HG02642 (cell line): Measurements from ENCODE around the gene GMPR.

Experiments
- ATAC-seq: cut with Tn5 transposase; IDR thresholded peaks from one replicate; pipeline ENCODE4 v1.9.1; 2021; ENCODE audit warnings: mild to moderate bottlenecking; ENCODE audit not compliant: unreplicated experiment, poor library complexity

The GMPR gene

GRCh38 chr6:16292942-16293341 lies 54.6 kb downstream of the GMPR start:
- no peak for ATAC-seq

DNA sequence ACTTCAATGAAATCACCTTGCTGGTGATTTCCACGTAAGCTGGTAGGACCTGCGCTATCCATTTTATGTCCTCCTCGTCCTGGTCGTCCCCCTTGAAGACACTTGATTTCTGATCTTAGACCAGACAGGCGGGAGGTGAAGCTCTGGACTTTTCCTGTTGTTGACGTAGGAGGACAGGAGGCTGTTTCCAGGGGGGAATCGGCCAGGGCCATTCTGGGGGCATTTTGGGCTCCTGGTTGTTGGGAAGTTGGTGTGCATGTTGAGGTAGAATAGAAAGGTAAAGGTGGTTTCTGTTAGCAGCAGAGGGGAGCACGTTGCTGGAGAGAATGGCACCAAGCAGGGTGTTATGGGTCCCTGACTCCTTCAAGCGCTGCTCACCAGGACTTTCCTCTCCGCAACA lies 56.0 kb downstream of the GMPR start:
- ATAC-seq: no peak

DNA sequence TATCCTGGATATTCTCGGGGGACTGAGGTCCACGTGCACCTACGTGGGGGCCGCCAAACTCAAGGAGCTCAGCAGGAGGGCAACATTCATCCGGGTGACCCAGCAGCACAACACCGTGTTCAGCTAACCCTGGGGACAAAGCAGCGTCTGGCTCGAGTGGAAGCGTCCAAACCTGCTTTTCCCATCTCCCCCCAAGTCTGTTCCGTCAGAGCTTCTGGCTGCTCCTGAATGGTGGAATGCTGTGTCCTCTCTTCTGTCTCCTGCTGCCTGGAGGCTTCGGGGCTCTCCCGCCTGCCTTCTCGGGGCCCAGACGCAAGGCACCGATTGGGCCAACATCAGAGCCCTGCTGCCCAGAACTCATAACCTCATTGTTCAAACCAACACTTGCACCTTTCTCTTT lies 56.7 kb downstream of the GMPR start:
- no peak for ATAC-seq

GRCh38 chr6:16295471-16295870 lies 57.1 kb downstream of the GMPR start:
- no peak for ATAC-seq

DNA sequence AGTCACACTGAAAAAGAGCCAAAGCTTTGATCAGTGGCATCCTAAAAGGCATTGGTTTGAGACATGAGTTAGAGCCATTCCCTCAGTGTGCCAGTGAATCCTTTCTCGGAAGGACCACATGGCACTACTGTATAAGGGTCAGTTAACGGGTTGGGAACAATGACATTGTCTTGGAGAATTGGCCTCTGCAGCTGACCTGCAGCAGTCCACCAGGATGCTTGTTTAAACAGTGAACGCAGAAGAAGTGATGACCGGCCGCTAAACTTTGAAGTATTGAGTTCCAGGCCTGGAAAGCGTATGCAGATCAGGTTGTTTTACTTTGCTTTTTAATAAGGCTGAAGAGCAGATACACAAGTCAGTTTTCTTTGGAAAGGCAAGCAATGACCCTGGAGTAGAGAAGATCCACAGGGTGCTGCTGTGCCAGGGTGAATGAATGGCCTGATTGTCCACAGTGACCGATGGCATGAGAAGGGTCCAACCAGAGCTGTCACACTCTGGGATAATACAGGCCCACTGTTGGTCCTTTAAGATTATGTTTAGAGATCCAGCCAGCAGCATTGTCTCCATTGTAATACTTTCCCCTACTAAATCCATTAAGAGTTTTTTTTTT lies 57.8 kb downstream of the GMPR start:
- no peak for ATAC-seq

DNA sequence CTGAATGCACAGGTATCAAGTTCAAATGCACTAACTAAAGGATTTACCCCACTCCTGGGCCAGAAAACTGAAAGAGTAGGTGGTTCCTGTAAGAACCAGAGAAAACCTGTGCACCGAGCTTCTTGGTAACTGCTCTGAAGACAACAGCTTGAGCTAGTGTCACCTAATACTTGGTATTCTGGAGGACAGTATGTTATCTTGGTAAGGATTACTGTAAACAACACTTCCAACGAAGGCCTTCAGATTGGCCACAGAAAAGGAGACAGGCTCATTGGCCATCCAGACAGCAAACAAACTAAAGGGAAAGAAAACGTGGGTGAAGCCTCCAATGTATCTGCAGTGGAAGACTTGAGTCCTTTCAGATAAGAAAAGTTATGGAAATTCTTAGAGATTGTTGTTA lies 61.5 kb downstream of the GMPR start:
- ATAC-seq: no peak

- peak; percentile 52 for ATAC-seq
Observed at GRCh38 chr6:16301511-16301910, 63.1 kb downstream of the GMPR start.

DNA sequence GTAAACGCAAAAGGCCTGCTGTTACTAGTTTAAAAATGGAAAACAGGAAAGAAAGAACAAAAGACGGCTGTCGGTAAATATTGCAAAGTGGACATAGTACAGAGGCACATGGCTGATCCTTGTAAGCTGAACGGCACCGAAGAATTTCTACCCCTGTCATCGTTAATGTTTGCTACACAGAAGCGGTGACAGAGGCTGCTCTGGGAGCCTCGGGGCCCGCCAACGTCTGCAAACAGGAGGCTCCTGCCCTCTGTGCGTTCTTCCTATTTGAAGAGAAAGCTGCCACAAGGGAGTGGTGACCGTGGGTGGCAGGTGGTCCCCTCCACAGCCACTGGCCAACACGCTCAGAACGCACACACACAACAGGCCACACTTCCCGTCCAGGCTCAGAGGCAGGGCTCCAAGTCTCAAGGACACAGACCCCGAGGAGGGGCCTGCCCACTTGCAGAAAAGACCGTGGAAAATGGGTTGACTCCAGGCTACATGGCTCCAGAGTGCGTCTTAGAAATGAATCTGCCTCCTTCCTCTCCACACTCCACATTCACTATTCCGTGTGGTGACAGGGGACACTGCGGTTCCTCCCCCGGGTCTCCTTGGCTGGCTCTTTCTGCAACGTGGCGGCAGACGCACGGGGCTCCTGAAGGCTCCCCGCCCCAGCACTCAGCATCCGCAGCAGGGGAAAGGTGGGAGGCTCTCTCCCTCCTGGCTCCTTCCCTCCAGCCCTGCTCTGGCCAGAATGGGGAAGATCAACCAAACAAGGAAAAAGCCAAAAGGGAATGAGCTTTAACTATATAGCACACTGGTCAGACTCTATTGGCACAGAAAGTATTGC lies 64.5 kb downstream of the GMPR start:
- no peak for ATAC-seq

- peak; percentile 83 for ATAC-seq
Observed at GRCh38 chr6:16305246-16305725, 66.9 kb downstream of the GMPR start.

- peak; percentile 40 for ATAC-seq
Observed at GRCh38 chr6:16305788-16306187, 67.4 kb downstream of the GMPR start.

GRCh38 chr6:16306334-16306733 lies 67.9 kb downstream of the GMPR start:
- ATAC-seq: no peak

- no peak for ATAC-seq
Observed at GRCh38 chr6:16311763-16312162, 73.4 kb downstream of the GMPR start.

DNA sequence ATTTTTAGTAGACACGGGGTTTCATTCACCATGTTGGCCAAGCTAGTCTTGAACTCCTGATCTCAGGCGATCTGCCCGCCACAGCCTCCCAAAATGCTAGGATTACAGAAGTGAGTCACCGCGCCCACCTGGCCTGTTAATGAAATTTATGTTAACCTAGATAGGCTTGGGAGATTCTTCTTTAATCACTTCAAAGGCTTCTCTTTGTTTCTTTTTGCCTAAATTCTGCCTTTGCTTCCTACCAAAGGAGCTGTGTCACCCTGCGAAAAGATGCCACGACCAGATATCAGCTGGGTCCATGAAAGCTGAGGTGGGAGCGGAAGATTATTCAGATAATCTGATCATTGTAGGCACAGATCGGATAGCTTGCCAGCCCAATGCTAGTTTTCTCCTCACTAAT lies 75.3 kb downstream of the GMPR start:
- no peak for ATAC-seq

DNA sequence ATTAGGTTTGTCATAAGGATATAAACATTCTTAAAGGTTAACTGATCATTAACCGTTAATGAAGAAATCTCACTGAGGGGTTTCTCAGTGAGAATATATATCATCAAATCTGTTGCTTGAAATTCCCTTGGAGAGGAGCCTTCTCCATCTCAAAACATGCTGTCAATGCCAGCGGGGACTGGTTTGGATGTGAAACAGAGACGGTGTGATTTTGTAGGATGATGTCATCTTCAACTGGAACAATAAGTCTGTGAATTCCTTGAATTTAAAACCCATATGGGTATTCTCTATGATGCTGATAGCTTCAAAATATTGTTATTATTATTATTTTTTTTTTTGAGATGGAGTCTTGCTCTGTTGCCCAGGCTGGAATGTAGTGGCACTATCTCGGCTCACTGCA lies 75.9 kb downstream of the GMPR start:
- no peak for ATAC-seq

GRCh38 chr6:16316741-16317251 lies 78.4 kb downstream of the GMPR start:
- ATAC-seq: no peak

GRCh38 chr6:16318538-16318937 lies 80.2 kb downstream of the GMPR start:
- ATAC-seq: no peak

DNA sequence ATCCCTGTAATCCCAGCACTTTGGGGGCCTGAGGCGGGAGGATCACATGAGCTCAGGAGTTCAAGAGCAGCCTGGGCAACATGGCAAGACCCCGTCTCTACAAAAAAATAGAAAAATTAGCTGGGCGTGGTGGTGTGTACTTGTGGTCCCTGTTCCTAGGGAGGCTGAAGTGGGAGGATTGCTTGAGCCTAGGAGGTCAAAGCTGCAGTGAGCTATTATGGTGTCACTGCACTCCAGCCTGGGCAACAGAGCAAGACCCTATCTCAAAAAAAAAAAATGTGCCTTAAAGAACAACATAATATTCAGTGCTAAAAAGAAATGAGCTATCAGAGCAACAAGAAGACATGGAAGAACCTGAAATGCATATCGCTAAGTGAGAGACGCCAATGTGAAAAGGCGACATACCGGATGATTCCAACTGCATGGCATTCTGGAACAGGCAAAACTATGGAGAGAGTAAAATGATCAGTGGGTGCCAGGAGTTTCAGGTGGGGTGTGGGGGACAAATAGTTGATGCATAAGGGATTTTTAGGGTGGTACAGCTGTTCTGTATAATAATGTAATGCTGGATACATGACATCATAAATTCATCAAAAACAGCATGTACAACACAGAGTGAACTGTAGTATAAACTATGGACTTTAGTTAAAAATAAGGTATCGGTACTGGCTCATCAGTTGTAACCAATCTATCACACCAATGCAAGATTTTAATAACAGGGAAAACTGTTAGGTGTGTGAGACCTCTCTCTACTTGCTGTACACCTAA lies 80.8 kb downstream of the GMPR start:
- no peak for ATAC-seq

DNA sequence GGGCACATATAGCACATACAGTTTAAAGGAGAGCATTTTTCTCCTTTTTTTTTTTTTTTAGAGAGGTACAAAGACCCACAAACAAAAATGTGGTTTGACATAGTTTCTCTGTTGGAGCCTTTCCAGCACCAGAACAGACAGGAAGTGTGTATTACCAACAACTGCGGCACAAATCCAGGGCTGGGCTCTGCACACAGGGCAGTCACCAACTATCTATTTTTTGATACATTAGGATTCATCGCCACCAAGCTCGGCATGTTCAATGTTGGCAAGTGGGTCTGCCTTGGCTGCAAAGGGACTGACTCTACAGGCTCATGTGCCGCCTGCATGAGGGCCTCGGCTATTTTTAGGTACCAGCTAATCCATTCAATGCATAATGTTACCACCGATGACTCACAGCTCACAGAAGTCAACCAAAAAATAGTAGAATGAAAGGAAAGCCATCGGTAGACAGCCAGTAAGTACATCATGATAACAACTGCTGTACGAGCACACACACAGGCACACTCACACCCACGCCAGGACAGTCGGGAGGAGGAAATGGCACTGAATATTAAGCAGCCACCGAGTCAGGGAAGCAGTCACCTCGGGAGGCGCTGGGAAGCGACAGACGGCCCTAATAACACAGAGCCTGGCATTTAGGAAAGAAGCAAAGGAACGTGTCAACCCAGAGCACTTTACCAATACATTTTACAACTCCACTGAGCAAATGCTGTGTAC lies 81.6 kb downstream of the GMPR start:
- peak; percentile 72 for ATAC-seq

DNA sequence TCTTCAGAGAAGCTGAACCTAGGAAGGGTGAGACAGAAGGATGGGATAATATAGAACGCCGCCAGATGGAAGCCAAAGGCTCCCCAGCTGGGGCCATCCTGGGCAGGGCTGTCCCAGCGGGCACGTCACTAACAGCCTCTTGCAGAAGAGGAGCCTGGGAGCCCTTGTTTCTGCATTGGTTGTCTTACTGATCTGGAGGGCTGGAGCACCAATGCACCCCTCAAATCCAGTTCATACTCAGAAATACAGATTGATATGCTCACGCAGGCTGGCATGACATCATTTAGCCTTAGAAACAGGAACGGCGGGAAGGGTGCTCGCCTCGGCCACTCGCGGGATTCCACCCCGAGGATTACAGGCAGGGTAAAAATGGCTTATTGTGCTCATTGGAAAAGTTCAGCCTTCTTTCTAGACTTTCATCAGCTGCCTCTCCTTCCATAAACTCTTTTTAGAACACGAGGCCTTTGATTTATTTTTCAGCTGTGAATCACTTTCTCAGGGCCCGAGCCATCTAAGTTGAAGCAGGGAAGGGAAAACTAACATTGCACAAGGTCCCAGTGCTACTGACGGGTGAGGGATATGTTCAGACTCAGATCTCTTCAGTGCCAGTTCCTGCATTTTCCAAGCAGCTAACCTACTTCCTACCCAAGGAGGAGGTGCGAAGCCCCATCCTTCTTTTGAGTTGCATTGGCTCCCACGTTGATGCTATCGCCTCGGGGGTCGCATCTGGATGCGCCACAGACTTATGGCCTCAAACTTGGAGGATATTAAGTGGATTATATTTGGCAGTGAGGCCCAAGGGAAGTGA lies 82.3 kb downstream of the GMPR start:
- ATAC-seq: no peak

GRCh38 chr6:16321341-16321710 lies 82.9 kb downstream of the GMPR start:
- ATAC-seq: no peak
